Gastrocnemius medialis (tissue), 4 donors: ENCODE measurements around the gene LYL1. TPM values are rescaled to one million over a fixed set of nuclear protein-coding genes. Genes with fewer than 3 reads are reported as not detected.

Source experiments
- ATAC-seq, 2 donors: fragments of 150-250 bp; one replicate each; pipeline ENCODE4 v1.9.1; 2016
- DNase-seq, 2 donors: peaks; one replicate each; pipeline ENCODE4 v3.0.0-alpha.2; 2019
- H3K27ac ChIP-seq, 4 donors: fragments of 200-600 bp; sonication (generic); 1 replicate in 1 of 4; 2 replicates in 3 of 4; pipeline ENCODE4 v1.5.1; 2016 to 2018; ENCODE audit warnings: mild to moderate bottlenecking in 2 of 4, moderate library complexity in 1 of 4
- H3K27me3 ChIP-seq, 3 donors: fragments of 200-600 bp; sonication (generic) in 2 of 3; 1 replicate in 1 of 3; 2 replicates in 2 of 3; pipeline versions ENCODE4 v1.5.1 to v1.6.0; 2016 to 2019; ENCODE audit warnings: mild to moderate bottlenecking in 1 of 3, moderate library complexity in 1 of 3
- H3K36me3 ChIP-seq, 2 donors: fragments of 200-600 bp; sonication (generic) in 1 of 2; one replicate each; pipeline ENCODE4 v1.5.1; 2017 to 2018
- H3K4me1 ChIP-seq, 2 donors: fragments of 200-600 bp; sonication (generic) in 1 of 2; one replicate each; pipeline ENCODE4 v1.5.1; 2016 to 2017; ENCODE audit warnings: mild to moderate bottlenecking in 2 of 2
- H3K4me3 ChIP-seq, 4 donors: fragments of 200-600 bp; sonication (generic) in 3 of 4; 1 replicate in 1 of 4; 2 replicates in 3 of 4; pipeline ENCODE4 v1.5.1; 2016 to 2019; ENCODE audit warnings: mild to moderate bottlenecking in 2 of 4
- H3K9me3 ChIP-seq, 3 donors: fragments of 200-600 bp; sonication (generic) in 2 of 3; 1 replicate in 1 of 3; 2 replicates in 2 of 3; pipeline ENCODE4 v1.5.1; 2016 to 2019
- CTCF ChIP-seq, 5 experiments: fragments of 450-650 bp in 3 of 5; fragments of 200-600 bp in 2 of 5; sonication (generic) in 2 of 5; IDR thresholded peaks in 4 of 5; conservative IDR thresholded peaks in 1 of 5; 1 replicate in 4 of 5; 2 replicates in 1 of 5; pipeline ENCODE4 v1.5.1; 2016 to 2019; ENCODE audit warnings: antibody characterized with exemption in 5 of 5, mild to moderate bottlenecking in 3 of 5, moderate library complexity in 3 of 5
- POLR2A ChIP-seq, 2 donors: fragments of 450-650 bp; IDR thresholded peaks; one replicate each; pipeline ENCODE4 v1.6.1; 2017; ENCODE audit warnings: antibody characterized with exemption in 2 of 2, mild to moderate bottlenecking in 2 of 2, moderate library complexity in 2 of 2
- in situ Hi-C, 4 donors: fragments of 200-750 bp; cut with MboI; loops; one replicate each; pipeline versions ENCODE4 v1.15.0 to v1.8.0; 2017; ENCODE audit warnings: low sequenced_read_pairs in 4 of 4
- intact Hi-C: fragments of 100-400 bp; cut with DNase I; formaldehyde crosslinking; loops from one replicate; pipeline ENCODE4 v1.15.1; 2023; ENCODE audit warnings: low total_unique reads
- total RNA-seq, 4 donors: library from RNA; depleted of rRNA; stranded (reverse); fragments of >200 nt; gene quantifications; one replicate each; pipeline versions ENCODE4 v1.1.0 to v1.2.3, GENCODE V29; 2016

LYL1 gene
- total RNA-seq, 4 donors from 2014 or later, result 2.6 to 5.0 (median 3.1) TPM

GRCh38 chr19:13095934-13096927 is 6.4 kb downstream of the LYL1 start:
- Histone ChIP-seq H3K27ac (peak overlapping the region; percentile 43 to 89 (median 63)), H3K9me3 (no peaks in the 10 kb centered on the region), H3K36me3 (no peaks in the 10 kb centered on the region), H3K4me1 (peaks cover 21% of the 10 kb centered on the region in 2 donors), H3K27me3 (no peaks in the 10 kb centered on the region), H3K4me3 (peak overlapping the region in 1 of 4 donors; percentile 16)
- TF ChIP-seq POLR2A (IDR thresholded peaks at IDR 0.05) (no peak), CTCF (IDR thresholded peaks at IDR 0.05 in 4 of 5, conservative IDR thresholded peaks at IDR 0.05 in 1 of 5) (peak in 1 of 5 experiments; percentile 8)
- ATAC-seq (no peak), DNase-seq (no peak)
- in situ Hi-C loops (loop anchor here in 1 of 4 donors (10.0 kb wide), 1 partner anchor 111 kb away; no protein-coding TSS in a partner anchor), intact Hi-C loops (no loop called here)

GRCh38 chr19:13095393-13095784 is 7.3 kb downstream of the LYL1 start:
- H3K4me3 ChIP-seq, result peak overlapping the region in 1 of 4 donors; percentile 16
- in situ Hi-C loops, result loop anchor here in 1 of 4 donors (10.0 kb wide), 1 partner anchor 111 kb away; no protein-coding TSS in a partner anchor
- ATAC-seq, result no peak
- H3K27me3 ChIP-seq, result no peaks in the 10 kb centered on the region
- H3K27ac ChIP-seq, result peak overlapping the region in 3 of 4 donors; percentile 40 to 89 (median 44)
- H3K36me3 ChIP-seq, result no peaks in the 10 kb centered on the region
- TF ChIP-seq POLR2A (IDR thresholded peaks at IDR 0.05), result no peak
- TF ChIP-seq CTCF (IDR thresholded peaks at IDR 0.05 in 4 of 5, conservative IDR thresholded peaks at IDR 0.05 in 1 of 5), result no peak
- H3K4me1 ChIP-seq, result peaks cover 21 to 27% of the 10 kb centered on the region in 2 donors
- H3K9me3 ChIP-seq, result no peaks in the 10 kb centered on the region
- DNase-seq, result no peak
- intact Hi-C loops, result no loop called here

GRCh38 chr19:13094771-13095392 is 7.8 kb downstream of the LYL1 start:
- Histone ChIP-seq H3K9me3 (no peaks in the 10 kb centered on the region), H3K27me3 (no peaks in the 10 kb centered on the region), H3K27ac (peak overlapping the region; percentile 33 to 89 (median 42)), H3K4me3 (peak overlapping the region in 1 of 4 donors; percentile 16), H3K36me3 (no peaks in the 10 kb centered on the region), H3K4me1 (peaks cover 21 to 27% of the 10 kb centered on the region in 2 donors)
- TF ChIP-seq POLR2A (IDR thresholded peaks at IDR 0.05) (no peak), CTCF (IDR thresholded peaks at IDR 0.05 in 4 of 5, conservative IDR thresholded peaks at IDR 0.05 in 1 of 5) (no peak)
- intact Hi-C loops (no loop called here), in situ Hi-C loops (loop anchor here (5.0 to 10.0 kb wide), 2 partner anchors 110 to 118 kb away; no protein-coding TSS in a partner anchor)
- DNase-seq, result no peak
- ATAC-seq, result no peak

GRCh38 chr19:13094106-13094504 is 8.6 kb downstream of the LYL1 start:
- in situ Hi-C loops (loop anchor here (5.0 to 10.0 kb wide), 2 partner anchors 109 to 117 kb away; no protein-coding TSS in a partner anchor), intact Hi-C loops (no loop called here)
- ATAC-seq (no peak), DNase-seq (no peak)
- TF ChIP-seq CTCF (IDR thresholded peaks at IDR 0.05 in 4 of 5, conservative IDR thresholded peaks at IDR 0.05 in 1 of 5) (peak in 1 of 5 experiments; percentile 28), POLR2A (IDR thresholded peaks at IDR 0.05) (no peak)
- H3K4me3 ChIP-seq, result no peak overlapping the region
- H3K36me3 ChIP-seq, result no peaks in the 10 kb centered on the region
- peak overlapping the region; percentile 41 to 78 (median 70) for H3K27ac ChIP-seq
- H3K9me3 ChIP-seq, result no peaks in the 10 kb centered on the region
- H3K4me1 ChIP-seq, result peaks cover 21 to 27% of the 10 kb centered on the region in 2 donors
- H3K27me3 ChIP-seq, result no peaks in the 10 kb centered on the region
